PC-3 (cell line): Measurements from ENCODE around the gene SKAP1.

Experiments used
- CTCF ChIP-seq: fragments of 300-600 bp; sonication (generic); conservative IDR thresholded peaks from 2 replicates; pipeline ENCODE4 v1.5.1; 2017; ENCODE audit warnings: antibody characterized with exemption, low read depth, mild to moderate bottlenecking, low read length
- EZH2 ChIP-seq: fragments of 300-600 bp; sonication (generic); IDR thresholded peaks from one replicate; pipeline ENCODE4 v1.6.1; 2017; ENCODE audit warnings: antibody characterized with exemption, mild to moderate bottlenecking, low read length; ENCODE audit not compliant: unreplicated experiment

DNA sequence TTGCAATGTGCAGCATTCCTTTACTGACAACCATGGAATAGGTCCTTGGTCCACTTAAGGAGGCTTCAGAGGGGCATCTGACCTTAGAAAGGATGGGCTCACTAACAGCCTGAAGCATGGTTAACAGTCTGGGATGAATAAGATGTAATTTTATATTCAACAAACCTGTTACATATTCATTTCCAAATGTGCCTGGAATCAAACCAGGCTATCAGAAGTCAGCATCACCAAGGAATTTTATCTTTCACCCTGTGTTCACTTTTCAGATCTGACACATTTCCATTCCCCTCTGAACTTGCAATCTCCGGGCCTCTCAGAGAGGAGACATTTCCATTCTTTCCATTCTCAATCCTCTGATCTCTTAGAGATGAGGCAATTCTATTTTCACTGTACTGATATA lies 260.1 kb downstream of the SKAP1 start:
- TF ChIP-seq CTCF: no peak
- no peak for TF ChIP-seq EZH2
